GM23338 (cell line): Measurements from ENCODE around the gene MPEG1. TPM values are rescaled to one million over a fixed set of nuclear protein-coding genes. Genes with fewer than 3 reads are reported as not detected.
A peak's percentile ranks its signal among the peaks of the same experiment; 100 is the strongest.

ENCODE experiments used
- ATAC-seq: fragments of 200-7000 bp; cut with Tn5 transposase; 3 replicates; pipeline ENCODE4 v1.9.1; 2020
- DNase-seq: peaks from one replicate; pipeline ENCODE4 v3.0.0-alpha.2; 2015; ENCODE audit warnings: low spot score
- H2AFZ ChIP-seq: fragments of 200-600 bp; sonication (generic); 2 replicates; pipeline ENCODE4 v1.8.0; 2016; ENCODE audit warnings: antibody characterized with exemption, mild to moderate bottlenecking, moderate library complexity
- H3F3A ChIP-seq: fragments of 200-600 bp; sonication (generic); replicated peaks from 2 replicates; pipeline ENCODE4 v1.8.0; 2017; ENCODE audit warnings: antibody characterized with exemption, mixed run types, low read depth
- H3K27ac ChIP-seq: fragments of 200-600 bp; sonication (generic); 2 replicates; pipeline ENCODE4 v1.6.1; 2016; ENCODE audit warnings: low read depth
- H3K27me3 ChIP-seq: fragments of 200-600 bp; sonication (generic); 2 replicates; pipeline ENCODE4 v1.8.0; 2016; ENCODE audit warnings: mild to moderate bottlenecking, mixed run types, moderate library complexity; ENCODE audit not compliant: insufficient read depth
- H3K36me3 ChIP-seq: fragments of 200-600 bp; sonication (generic); 2 replicates; pipeline ENCODE4 v1.8.0; 2016; ENCODE audit warnings: mild to moderate bottlenecking; ENCODE audit not compliant: insufficient read depth
- H3K4me1 ChIP-seq: fragments of 200-600 bp; sonication (generic); 2 replicates; pipeline ENCODE4 v1.8.0; 2016; ENCODE audit warnings: mild to moderate bottlenecking, moderate library complexity; ENCODE audit not compliant: insufficient read depth
- H3K4me2 ChIP-seq: fragments of 200-600 bp; sonication (generic); 2 replicates; pipeline ENCODE4 v1.7.1; 2017; ENCODE audit warnings: mixed run types
- H3K4me3 ChIP-seq: fragments of 200-600 bp; sonication (generic); 2 replicates; pipeline ENCODE4 v1.6.1; 2016; ENCODE audit warnings: mixed run types
- H3K79me2 ChIP-seq: fragments of 200-600 bp; sonication (generic); replicated peaks from 2 replicates; pipeline ENCODE4 v1.8.0; 2017; ENCODE audit warnings: mild to moderate bottlenecking; ENCODE audit not compliant: insufficient read depth
- H3K9me2 ChIP-seq: fragments of 200-600 bp; sonication (generic); 2 replicates; pipeline ENCODE4 v1.8.0; 2017; ENCODE audit not compliant: insufficient read depth
- H4K20me1 ChIP-seq: fragments of 200-600 bp; sonication (generic); replicated peaks from 2 replicates; pipeline ENCODE4 v1.8.0; 2017; ENCODE audit warnings: mild to moderate bottlenecking; ENCODE audit not compliant: insufficient read depth
- H3K27ac Mint-ChIP-seq: 2 replicates; pipeline ENCODE4 v1.8.0; 2020; ENCODE audit warnings: inconsistent platforms, mild to moderate bottlenecking, moderate library complexity, mixed read lengths
- H3K27me3 Mint-ChIP-seq: 3 replicates; pipeline ENCODE4 v1.8.0; 2022; ENCODE audit warnings: low read depth, mild to moderate bottlenecking, moderate library complexity, mixed read lengths, inconsistent platforms; ENCODE audit not compliant: insufficient read depth, poor library complexity
- H3K36me3 Mint-ChIP-seq: 3 replicates; pipeline ENCODE4 v1.8.0; 2021; ENCODE audit warnings: low read depth, mild to moderate bottlenecking, inconsistent platforms, moderate library complexity, mixed read lengths
- H3K4me1 Mint-ChIP-seq: 3 replicates; pipeline ENCODE4 v1.8.0; 2020; ENCODE audit warnings: mild to moderate bottlenecking, inconsistent platforms, mixed read lengths
- H3K4me3 Mint-ChIP-seq: 3 replicates; pipeline ENCODE4 v1.8.0; 2021; ENCODE audit warnings: moderate library complexity, mild to moderate bottlenecking, inconsistent platforms, mixed read lengths
- H3K9me3 Mint-ChIP-seq: 3 replicates; pipeline ENCODE4 v1.8.0; 2020; ENCODE audit warnings: moderate library complexity, mild to moderate bottlenecking, inconsistent platforms, mixed read lengths
- CREB1 ChIP-seq: fragments of 250-450 bp; sonication (Bioruptor Pico); IDR thresholded peaks from 2 replicates; pipeline ENCODE4 v1.5.0; 2020; ENCODE audit warnings: low read depth, mild to moderate bottlenecking, moderate library complexity
- EZH2 ChIP-seq: fragments of 200-600 bp; sonication (generic); IDR thresholded peaks from one replicate; pipeline ENCODE4 v1.8.0; 2017; ENCODE audit warnings: antibody characterized with exemption, mild to moderate bottlenecking, low read depth; ENCODE audit not compliant: unreplicated experiment
- EZH2phosphoT487 ChIP-seq: fragments of 200-600 bp; sonication (generic); IDR thresholded peaks from one replicate; pipeline ENCODE4 v1.8.1; 2018; ENCODE audit warnings: antibody characterized with exemption; ENCODE audit not compliant: unreplicated experiment
- JUNB ChIP-seq: IDR thresholded peaks from one replicate; pipeline ENCODE4 v1.6.1; 2016; ENCODE audit warnings: antibody characterized with exemption; ENCODE audit not compliant: unreplicated experiment
- NANOG ChIP-seq: IDR thresholded peaks from 2 replicates; pipeline ENCODE4 v1.6.1; 2016; ENCODE audit warnings: antibody characterized with exemption, borderline replicate concordance
- POLR2AphosphoS5 ChIP-seq: IDR thresholded peaks from 2 replicates; pipeline ENCODE4 v1.6.1; 2016; ENCODE audit warnings: antibody characterized with exemption, low read depth
- STAT1 ChIP-seq: IDR thresholded peaks from one replicate; pipeline ENCODE4 v1.6.1; 2016; ENCODE audit warnings: antibody characterized with exemption; ENCODE audit not compliant: unreplicated experiment
- ZNF114 ChIP-seq: fragments of 250-450 bp; sonication (Bioruptor Pico); IDR thresholded peaks from 2 replicates; pipeline ENCODE4 v1.5.0; 2020; ENCODE audit warnings: mild to moderate bottlenecking, moderate library complexity
- ZNF331 ChIP-seq: fragments of 250-450 bp; sonication (Bioruptor Pico); IDR thresholded peaks from 2 replicates; pipeline ENCODE4 v1.5.0; 2020; ENCODE audit warnings: low read depth, mild to moderate bottlenecking, moderate library complexity
- polyA plus RNA-seq: library from polyadenylated mRNA; unstranded; fragments of >200 nt; fragmentation: Nextera tagmentation; extraction: Ambion mirVana; gene quantifications from 2 replicates; pipeline ENCODE4 v1.2.1, GENCODE V29; 2016
- total RNA-seq: library from RNA; depleted of rRNA; stranded (reverse); fragments of >200 nt; shearing (Covaris generic); gene quantifications from 2 replicates; pipeline ENCODE4 v1.2.3, GENCODE V29; 2014
- TF ChIP-seq, protein P1 (sequence below): IDR thresholded peaks from 2 replicates; pipeline ENCODE4 v1.6.1; 2016; ENCODE audit warnings: antibody characterized with exemption
- TF ChIP-seq, protein P2 (sequence below): fragments of 250-450 bp; sonication (Bioruptor Pico); IDR thresholded peaks from 2 replicates; pipeline ENCODE4 v1.5.0; 2020; ENCODE audit warnings: mild to moderate bottlenecking, moderate library complexity
- TF ChIP-seq, protein P3 (sequence below): IDR thresholded peaks from one replicate; pipeline ENCODE4 v1.6.1; 2018; ENCODE audit warnings: antibody characterized with exemption; ENCODE audit not compliant: unreplicated experiment
- TF ChIP-seq, protein P4 (sequence below), 2 experiments: fragments of 200-600 bp in 1 of 2; sonication (generic) in 1 of 2; conservative IDR thresholded peaks; 2 replicates each; pipeline versions ENCODE4 v1.5.1 to v1.6.1; 2016 to 2017; ENCODE audit warnings: antibody characterized with exemption in 2 of 2, low read depth in 2 of 2, mild to moderate bottlenecking in 2 of 2, moderate library complexity in 1 of 2

MPEG1 gene
- total and polyA plus RNA-seq, 2 experiments from 2014 or later, result not detected

DNA sequence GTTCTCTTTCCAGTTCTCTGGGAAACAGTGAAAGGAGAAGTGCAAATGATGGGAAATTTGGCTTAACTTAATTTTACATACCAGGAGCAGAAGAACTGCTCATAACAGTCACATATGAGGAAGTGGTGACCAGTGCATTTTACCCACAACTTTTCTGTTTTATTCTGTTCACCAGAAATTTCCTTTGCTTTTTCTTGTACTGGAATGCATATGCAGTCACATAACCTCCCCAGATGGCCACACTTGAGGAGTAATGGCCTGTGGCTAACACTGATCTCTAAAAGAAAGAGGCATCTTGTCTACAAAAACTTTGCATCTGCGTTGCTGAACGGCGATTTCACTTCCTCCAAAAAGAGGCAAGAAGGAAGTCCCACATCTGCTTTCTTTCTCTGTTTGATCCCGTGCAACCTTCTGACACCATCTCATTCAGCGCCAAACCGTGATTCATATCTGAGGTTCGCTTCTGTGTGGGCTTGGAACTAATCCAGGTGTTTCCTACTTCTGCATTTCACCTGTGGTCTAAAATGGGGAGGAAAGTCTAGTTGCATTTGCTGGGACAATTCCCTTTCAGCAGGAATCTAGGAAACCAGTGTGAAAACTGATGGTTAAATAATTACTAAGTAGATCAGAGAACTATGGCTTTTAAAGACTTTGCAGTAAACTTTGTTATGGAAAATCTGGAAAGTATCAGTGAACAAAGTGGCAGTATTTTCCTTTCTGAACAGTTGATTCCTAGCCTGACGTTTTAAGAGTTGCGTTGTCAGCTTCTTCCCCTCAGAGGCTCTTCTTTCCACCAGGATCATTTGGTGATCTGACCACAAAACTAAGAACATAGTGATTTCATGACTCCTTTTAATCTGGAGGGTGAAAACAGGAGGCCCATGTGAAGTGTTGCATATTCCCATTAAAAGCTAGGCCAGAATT, 4.2 kb upstream of the MPEG1 start:
- no peaks in the 10 kb centered on the region for H3K36me3 ChIP-seq
- Mint-ChIP-seq H3K4me3 (no peak overlapping the region), H3K27me3 (peaks cover 3% of the 10 kb centered on the region), H3K4me1 (no peaks in the 10 kb centered on the region), H3K36me3 (no peaks in the 10 kb centered on the region), H3K9me3 (no peaks in the 10 kb centered on the region; the same call in 2 of the 3 replicates), H3K27ac (no peak overlapping the region)
- DNase-seq, result no peak
- H2AFZ ChIP-seq, result peak overlapping the region; percentile 32; the same call in 1 of the 2 replicates
- no peaks in the 10 kb centered on the region for H3F3A ChIP-seq
- H3K79me2 ChIP-seq, result no peaks in the 10 kb centered on the region
- H3K4me1 ChIP-seq, result no peaks in the 10 kb centered on the region
- no peak overlapping the region for H3K4me3 ChIP-seq
- H4K20me1 ChIP-seq, result no peaks in the 10 kb centered on the region
- H3K27me3 ChIP-seq, result no peaks in the 10 kb centered on the region
- H3K27ac ChIP-seq, result no peak overlapping the region
- no peak for TF ChIP-seq ZNF331 (CRISPR knock-in tag)
- TF ChIP-seq, protein P1, sequence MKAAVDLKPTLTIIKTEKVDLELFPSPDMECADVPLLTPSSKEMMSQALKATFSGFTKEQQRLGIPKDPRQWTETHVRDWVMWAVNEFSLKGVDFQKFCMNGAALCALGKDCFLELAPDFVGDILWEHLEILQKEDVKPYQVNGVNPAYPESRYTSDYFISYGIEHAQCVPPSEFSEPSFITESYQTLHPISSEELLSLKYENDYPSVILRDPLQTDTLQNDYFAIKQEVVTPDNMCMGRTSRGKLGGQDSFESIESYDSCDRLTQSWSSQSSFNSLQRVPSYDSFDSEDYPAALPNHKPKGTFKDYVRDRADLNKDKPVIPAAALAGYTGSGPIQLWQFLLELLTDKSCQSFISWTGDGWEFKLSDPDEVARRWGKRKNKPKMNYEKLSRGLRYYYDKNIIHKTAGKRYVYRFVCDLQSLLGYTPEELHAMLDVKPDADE, result no peak
- TF ChIP-seq CREB1 (CRISPR knock-in tag), result no peak
- TF ChIP-seq, protein P2, sequence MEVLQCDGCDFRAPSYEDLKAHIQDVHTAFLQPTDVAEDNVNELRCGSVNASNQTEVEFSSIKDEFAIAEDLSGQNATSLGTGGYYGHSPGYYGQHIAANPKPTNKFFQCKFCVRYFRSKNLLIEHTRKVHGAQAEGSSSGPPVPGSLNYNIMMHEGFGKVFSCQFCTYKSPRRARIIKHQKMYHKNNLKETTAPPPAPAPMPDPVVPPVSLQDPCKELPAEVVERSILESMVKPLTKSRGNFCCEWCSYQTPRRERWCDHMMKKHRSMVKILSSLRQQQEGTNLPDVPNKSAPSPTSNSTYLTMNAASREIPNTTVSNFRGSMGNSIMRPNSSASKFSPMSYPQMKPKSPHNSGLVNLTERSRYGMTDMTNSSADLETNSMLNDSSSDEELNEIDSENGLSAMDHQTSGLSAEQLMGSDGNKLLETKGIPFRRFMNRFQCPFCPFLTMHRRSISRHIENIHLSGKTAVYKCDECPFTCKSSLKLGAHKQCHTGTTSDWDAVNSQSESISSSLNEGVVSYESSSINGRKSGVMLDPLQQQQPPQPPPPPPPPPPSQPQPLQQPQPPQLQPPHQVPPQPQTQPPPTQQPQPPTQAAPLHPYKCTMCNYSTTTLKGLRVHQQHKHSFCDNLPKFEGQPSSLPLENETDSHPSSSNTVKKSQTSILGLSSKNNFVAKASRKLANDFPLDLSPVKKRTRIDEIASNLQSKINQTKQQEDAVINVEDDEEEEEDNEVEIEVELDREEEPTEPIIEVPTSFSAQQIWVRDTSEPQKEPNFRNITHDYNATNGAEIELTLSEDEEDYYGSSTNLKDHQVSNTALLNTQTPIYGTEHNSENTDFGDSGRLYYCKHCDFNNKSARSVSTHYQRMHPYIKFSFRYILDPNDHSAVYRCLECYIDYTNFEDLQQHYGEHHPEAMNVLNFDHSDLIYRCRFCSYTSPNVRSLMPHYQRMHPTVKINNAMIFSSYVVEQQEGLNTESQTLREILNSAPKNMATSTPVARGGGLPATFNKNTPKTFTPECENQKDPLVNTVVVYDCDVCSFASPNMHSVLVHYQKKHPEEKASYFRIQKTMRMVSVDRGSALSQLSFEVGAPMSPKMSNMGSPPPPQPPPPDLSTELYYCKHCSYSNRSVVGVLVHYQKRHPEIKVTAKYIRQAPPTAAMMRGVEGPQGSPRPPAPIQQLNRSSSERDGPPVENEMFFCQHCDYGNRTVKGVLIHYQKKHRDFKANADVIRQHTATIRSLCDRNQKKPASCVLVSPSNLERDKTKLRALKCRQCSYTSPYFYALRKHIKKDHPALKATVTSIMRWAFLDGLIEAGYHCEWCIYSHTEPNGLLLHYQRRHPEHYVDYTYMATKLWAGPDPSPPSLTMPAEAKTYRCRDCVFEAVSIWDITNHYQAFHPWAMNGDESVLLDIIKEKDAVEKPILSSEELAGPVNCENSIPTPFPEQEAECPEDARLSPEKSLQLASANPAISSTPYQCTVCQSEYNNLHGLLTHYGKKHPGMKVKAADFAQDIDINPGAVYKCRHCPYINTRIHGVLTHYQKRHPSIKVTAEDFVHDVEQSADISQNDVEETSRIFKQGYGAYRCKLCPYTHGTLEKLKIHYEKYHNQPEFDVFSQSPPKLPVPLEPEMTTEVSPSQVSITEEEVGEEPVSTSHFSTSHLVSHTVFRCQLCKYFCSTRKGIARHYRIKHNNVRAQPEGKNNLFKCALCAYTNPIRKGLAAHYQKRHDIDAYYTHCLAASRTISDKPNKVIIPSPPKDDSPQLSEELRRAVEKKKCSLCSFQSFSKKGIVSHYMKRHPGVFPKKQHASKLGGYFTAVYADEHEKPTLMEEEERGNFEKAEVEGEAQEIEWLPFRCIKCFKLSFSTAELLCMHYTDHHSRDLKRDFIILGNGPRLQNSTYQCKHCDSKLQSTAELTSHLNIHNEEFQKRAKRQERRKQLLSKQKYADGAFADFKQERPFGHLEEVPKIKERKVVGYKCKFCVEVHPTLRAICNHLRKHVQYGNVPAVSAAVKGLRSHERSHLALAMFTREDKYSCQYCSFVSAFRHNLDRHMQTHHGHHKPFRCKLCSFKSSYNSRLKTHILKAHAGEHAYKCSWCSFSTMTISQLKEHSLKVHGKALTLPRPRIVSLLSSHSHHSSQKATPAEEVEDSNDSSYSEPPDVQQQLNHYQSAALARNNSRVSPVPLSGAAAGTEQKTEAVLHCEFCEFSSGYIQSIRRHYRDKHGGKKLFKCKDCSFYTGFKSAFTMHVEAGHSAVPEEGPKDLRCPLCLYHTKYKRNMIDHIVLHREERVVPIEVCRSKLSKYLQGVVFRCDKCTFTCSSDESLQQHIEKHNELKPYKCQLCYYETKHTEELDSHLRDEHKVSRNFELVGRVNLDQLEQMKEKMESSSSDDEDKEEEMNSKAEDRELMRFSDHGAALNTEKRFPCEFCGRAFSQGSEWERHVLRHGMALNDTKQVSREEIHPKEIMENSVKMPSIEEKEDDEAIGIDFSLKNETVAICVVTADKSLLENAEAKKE (CRISPR knock-in tag), result no peak
- no peak for TF ChIP-seq NANOG
- no peak for TF ChIP-seq EZH2
- TF ChIP-seq, protein P3, sequence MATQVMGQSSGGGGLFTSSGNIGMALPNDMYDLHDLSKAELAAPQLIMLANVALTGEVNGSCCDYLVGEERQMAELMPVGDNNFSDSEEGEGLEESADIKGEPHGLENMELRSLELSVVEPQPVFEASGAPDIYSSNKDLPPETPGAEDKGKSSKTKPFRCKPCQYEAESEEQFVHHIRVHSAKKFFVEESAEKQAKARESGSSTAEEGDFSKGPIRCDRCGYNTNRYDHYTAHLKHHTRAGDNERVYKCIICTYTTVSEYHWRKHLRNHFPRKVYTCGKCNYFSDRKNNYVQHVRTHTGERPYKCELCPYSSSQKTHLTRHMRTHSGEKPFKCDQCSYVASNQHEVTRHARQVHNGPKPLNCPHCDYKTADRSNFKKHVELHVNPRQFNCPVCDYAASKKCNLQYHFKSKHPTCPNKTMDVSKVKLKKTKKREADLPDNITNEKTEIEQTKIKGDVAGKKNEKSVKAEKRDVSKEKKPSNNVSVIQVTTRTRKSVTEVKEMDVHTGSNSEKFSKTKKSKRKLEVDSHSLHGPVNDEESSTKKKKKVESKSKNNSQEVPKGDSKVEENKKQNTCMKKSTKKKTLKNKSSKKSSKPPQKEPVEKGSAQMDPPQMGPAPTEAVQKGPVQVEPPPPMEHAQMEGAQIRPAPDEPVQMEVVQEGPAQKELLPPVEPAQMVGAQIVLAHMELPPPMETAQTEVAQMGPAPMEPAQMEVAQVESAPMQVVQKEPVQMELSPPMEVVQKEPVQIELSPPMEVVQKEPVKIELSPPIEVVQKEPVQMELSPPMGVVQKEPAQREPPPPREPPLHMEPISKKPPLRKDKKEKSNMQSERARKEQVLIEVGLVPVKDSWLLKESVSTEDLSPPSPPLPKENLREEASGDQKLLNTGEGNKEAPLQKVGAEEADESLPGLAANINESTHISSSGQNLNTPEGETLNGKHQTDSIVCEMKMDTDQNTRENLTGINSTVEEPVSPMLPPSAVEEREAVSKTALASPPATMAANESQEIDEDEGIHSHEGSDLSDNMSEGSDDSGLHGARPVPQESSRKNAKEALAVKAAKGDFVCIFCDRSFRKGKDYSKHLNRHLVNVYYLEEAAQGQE, result no peak
- TF ChIP-seq EZH2phosphoT487, result no peak
- no peak for TF ChIP-seq STAT1
- TF ChIP-seq, protein P4, sequence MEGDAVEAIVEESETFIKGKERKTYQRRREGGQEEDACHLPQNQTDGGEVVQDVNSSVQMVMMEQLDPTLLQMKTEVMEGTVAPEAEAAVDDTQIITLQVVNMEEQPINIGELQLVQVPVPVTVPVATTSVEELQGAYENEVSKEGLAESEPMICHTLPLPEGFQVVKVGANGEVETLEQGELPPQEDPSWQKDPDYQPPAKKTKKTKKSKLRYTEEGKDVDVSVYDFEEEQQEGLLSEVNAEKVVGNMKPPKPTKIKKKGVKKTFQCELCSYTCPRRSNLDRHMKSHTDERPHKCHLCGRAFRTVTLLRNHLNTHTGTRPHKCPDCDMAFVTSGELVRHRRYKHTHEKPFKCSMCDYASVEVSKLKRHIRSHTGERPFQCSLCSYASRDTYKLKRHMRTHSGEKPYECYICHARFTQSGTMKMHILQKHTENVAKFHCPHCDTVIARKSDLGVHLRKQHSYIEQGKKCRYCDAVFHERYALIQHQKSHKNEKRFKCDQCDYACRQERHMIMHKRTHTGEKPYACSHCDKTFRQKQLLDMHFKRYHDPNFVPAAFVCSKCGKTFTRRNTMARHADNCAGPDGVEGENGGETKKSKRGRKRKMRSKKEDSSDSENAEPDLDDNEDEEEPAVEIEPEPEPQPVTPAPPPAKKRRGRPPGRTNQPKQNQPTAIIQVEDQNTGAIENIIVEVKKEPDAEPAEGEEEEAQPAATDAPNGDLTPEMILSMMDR (conservative IDR thresholded peaks at IDR 0.05; ENCODE audit: low read depth in 2 of 2), result no peak
- TF ChIP-seq ZNF114 (CRISPR knock-in tag), result no peak
- TF ChIP-seq JUNB, result no peak
- TF ChIP-seq POLR2AphosphoS5, result no peak
- no peak overlapping the region for H3K4me2 ChIP-seq
- peaks cover 12% of the 10 kb centered on the region; the same call in 1 of the 2 replicates for H3K9me2 ChIP-seq
- no peak for ATAC-seq
